Measurements from ENCODE around the gene KCNQ1OT1. TPM values are rescaled to one million over a fixed set of nuclear protein-coding genes. Genes with fewer than 3 reads are reported as not detected.
A peak's percentile ranks its signal among the peaks of the same experiment; 100 is the strongest.

KCNQ1OT1 gene
- total and polyA plus RNA-seq, 12 donors, result 0.15 to 10.6 (median 1.1) TPM

DNA sequence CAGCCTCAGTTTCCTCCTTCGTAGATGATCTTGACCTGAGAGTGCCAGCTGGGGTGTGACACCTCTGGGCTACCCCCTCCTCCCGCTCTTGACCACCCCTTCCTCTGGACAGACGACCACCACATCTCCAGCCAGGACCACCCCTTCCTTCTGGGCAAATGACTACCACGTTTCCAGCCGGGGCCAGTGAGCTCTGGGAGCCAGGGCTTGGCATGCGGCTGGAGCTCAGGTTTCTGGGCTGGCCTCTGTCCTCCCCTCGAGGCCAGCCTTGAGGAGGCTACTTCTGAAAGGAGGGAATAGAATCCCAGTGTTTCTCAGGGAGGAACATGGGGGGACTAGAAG lies 120.9 kb downstream of the KCNQ1OT1 start:
- H3K9me3 ChIP-seq (replicated peaks in 1 of 3), result no peaks in the 10 kb centered on the region
- H3K27me3 ChIP-seq, result no peaks in the 10 kb centered on the region
- peak in 5 of 7 donors; percentile 8 to 19 (median 13) for DNase-seq
- peak overlapping the region in 2 of 5 donors; percentile 27 to 32 for H3K27ac ChIP-seq
- no peak overlapping the region for H3K4me3 ChIP-seq
- TF ChIP-seq CTCF (IDR thresholded peaks at IDR 0.05), result no peak
- no peak for TF ChIP-seq POLR2A (IDR thresholded peaks at IDR 0.05)
- H3K36me3 ChIP-seq (replicated peaks in 1 of 2), result peaks cover 0 to 48% of the 10 kb centered on the region in 2 donors
- 76 to 90% (median 82%) methylated on average over 5 to 7 of the region's 7 CpGs for WGBS, 4 donors
- intact Hi-C loops (cut with DNase I), result no loop called here
- no peaks in the 10 kb centered on the region for H3K4me1 ChIP-seq (replicated peaks in 1 of 2)

DNA sequence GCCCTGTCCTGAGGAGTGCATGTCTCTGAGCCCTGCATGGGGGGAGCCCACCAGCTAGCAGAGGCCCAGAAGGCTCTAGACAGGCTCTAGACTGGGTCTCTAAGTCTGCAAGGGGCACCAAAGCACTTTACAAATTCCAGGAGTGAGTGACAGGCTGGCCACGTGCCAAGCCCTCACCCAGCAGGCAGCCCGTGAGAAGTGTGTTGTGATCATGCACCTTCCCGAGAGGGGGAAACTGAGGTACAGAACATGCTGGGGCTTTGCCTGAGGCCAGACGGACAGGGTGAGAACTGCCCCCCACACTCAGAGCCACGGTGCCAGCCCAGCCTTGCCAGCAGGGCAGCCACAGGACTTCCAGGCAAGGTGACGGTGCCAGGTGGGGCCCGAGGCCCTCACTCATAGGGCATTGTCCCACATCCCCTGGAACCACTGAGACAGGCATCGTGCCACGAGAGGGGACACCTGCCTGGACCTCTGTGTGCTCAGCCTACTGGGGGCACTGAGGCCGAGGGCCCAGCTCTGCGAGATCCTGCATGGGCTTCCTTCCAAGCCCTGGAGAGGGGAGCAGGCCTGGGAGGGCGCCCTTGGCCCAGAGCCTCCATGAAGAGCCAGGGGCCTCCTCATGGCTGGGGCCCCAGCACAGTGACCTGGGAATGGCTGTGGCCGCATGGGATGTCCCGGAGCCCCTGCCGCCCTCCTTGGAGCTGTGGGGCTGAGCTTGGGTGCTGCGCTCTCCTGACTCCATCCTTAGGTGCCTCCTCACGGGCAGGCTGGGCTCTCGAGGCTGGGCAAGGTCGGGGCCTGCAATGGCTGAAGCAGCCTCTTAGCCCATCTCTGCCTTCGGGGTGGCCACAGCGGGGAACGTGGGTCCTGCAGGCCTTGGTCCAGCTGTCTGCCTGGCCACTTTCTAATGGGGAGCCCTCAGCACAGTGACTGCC lies 121.5 kb downstream of the KCNQ1OT1 start:
- Histone ChIP-seq H3K27ac (peak overlapping the region in 1 of 5 donors; percentile 27), H3K9me3 (replicated peaks in 1 of 3) (no peaks in the 10 kb centered on the region), H3K4me1 (replicated peaks in 1 of 2) (no peaks in the 10 kb centered on the region), H3K27me3 (no peaks in the 10 kb centered on the region), H3K4me3 (no peak overlapping the region), H3K36me3 (replicated peaks in 1 of 2) (peaks cover 0 to 48% of the 10 kb centered on the region in 2 donors)
- no peak for TF ChIP-seq POLR2A (IDR thresholded peaks at IDR 0.05)
- no peak for TF ChIP-seq CTCF (IDR thresholded peaks at IDR 0.05)
- peak; percentile 2 to 51 (median 17) for DNase-seq
- intact Hi-C loops (cut with DNase I), result no loop called here
- 81 to 88% (median 87%) methylated on average over 10 to 22 of the region's 22 CpGs for WGBS, 4 donors

DNA sequence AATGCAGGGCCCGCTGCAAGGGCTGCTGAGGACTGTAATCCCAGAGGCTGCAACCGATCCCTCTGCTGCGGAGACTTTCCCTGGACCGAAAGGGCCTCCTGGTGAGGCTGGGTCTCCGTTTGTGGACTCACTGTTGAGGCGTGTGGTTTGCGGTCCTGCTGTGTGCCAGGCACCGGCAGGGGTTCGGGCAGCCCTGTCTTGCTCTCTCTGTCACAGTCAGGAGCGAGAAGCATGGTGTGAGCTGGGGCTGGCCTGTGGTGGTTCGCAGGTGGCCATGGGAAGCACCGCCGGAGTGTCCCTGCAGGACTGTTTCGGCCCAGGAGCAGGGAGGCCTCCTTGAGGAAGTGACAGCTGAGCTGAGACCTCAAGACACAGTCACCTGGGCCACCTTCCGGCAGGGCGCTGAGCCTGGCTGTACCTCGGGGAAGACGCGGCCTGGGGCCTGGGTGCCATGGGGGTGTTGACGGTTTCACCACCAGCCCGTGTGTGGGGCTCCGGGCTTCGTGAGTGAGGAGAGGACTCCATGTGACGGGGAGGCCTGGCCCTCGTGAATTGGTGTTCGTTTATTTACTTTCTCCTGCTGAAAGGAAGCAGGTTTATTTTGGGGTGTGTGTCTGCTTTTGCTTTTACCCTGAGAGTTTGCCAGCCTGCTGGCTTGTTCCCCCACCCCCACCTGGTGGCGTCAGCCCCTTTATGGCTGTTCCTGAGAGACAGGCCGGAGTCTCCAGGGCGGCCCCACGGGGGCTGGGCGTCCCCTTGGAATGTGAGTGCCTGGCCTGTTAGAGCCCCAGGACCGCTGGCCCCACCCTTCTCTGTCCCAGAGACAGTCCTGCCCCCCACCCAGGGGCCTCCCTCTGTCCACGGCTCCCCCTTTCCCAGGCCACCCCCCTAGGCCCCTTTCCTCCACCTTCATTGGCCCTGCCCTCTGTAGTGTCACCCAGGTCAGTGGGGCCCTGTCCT lies 122.5 kb downstream of the KCNQ1OT1 start:
- Histone ChIP-seq H3K4me3 (no peak overlapping the region), H3K27me3 (no peaks in the 10 kb centered on the region), H3K4me1 (replicated peaks in 1 of 2) (no peaks in the 10 kb centered on the region), H3K9me3 (replicated peaks in 1 of 3) (no peaks in the 10 kb centered on the region), H3K36me3 (replicated peaks in 1 of 2) (peaks cover 0 to 51% of the 10 kb centered on the region in 2 donors), H3K27ac (peak overlapping the region in 1 of 5 donors; percentile 27)
- WGBS, 4 donors, result 90 to 94% (median 93%) methylated on average over 13 to 33 of the region's 33 CpGs
- peak; percentile 2 to 46 (median 13) for DNase-seq
- intact Hi-C loops (cut with DNase I), result no loop called here
- TF ChIP-seq CTCF (IDR thresholded peaks at IDR 0.05) (no peak), POLR2A (IDR thresholded peaks at IDR 0.05) (no peak)

DNA sequence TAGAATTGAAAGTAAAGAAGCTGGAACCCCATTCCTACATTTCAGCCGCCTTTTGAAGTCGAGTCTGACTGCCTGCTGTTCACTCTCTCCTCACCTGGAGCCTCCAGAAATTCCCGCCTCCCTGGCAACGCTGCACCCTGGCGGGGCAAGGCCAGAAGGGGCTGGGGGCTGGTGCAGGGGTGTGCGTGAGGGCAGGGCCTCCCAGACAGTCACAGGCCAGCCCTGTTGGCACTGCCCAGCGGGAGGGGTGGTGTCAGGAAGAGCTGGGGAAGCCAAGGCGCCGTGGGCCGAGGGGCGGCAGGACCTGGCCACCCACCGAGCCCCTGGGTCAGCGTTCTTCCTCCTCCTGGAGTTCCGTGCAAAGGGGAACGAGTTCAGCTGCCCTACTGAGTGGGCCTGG lies 123.2 kb downstream of the KCNQ1OT1 start:
- no peaks in the 10 kb centered on the region for H3K27me3 ChIP-seq
- intact Hi-C loops (cut with DNase I), result no loop called here
- peak in 6 of 7 donors; percentile 0 to 44 (median 12) for DNase-seq

More for the DNA sequence above, 123.2 kb downstream of the KCNQ1OT1 start:
- H3K36me3 ChIP-seq (replicated peaks in 1 of 2), result peaks cover 0 to 59% of the 10 kb centered on the region in 2 donors
- peak overlapping the region in 1 of 5 donors; percentile 27 for H3K27ac ChIP-seq
- TF ChIP-seq POLR2A (IDR thresholded peaks at IDR 0.05), result no peak
- no peak for TF ChIP-seq CTCF (IDR thresholded peaks at IDR 0.05)
- WGBS, 4 donors, result 88 to 97% (median 90%) methylated on average over 3 to 15 of the region's 15 CpGs
- no peak overlapping the region for H3K4me3 ChIP-seq
- H3K4me1 ChIP-seq (replicated peaks in 1 of 2), result no peaks in the 10 kb centered on the region
- no peaks in the 10 kb centered on the region for H3K9me3 ChIP-seq (replicated peaks in 1 of 3)

All from adrenal gland (tissue), 12 donors.